Activated T-cell treated with anti-CD3 and anti-CD28 coated beads, Interleukin-2, amount 50 U/mL, for 24 hours (primary cell): ENCODE results near the gene MBD6.

ENCODE experiments used
- DNase-seq: peaks from one replicate; pipeline ENCODE4 v3.0.0-alpha.2; 2020
- H3K27ac Mint-ChIP-seq: 2 replicates; pipeline ENCODE4 v1.8.0; 2020; ENCODE audit warnings: mild to moderate bottlenecking, mixed read lengths
- H3K27me3 Mint-ChIP-seq: 2 replicates; pipeline ENCODE4 v1.8.0; 2020; ENCODE audit warnings: mixed read lengths
- H3K36me3 Mint-ChIP-seq: 2 replicates; pipeline ENCODE4 v1.8.0; 2020; ENCODE audit warnings: low read depth, mixed read lengths
- H3K4me1 Mint-ChIP-seq: 2 replicates; pipeline ENCODE4 v1.8.0; 2020; ENCODE audit warnings: low read depth, mixed read lengths
- H3K4me3 Mint-ChIP-seq: 2 replicates; pipeline ENCODE4 v1.8.0; 2020; ENCODE audit warnings: mild to moderate bottlenecking, moderate library complexity, mixed read lengths
- H3K9me3 Mint-ChIP-seq: 2 replicates; pipeline ENCODE4 v1.8.0; 2020; ENCODE audit warnings: mixed read lengths

The MBD6 gene

GRCh38 chr12:57526477-57527126 is 4.0 kb downstream of the MBD6 start:
- Mint-ChIP-seq H3K36me3 (peaks cover 81% of the 10 kb centered on the region), H3K4me3 (no peak overlapping the region), H3K9me3 (no peaks in the 10 kb centered on the region), H3K27ac (peak overlapping the region; percentile 72), H3K4me1 (peaks cover 31% of the 10 kb centered on the region), H3K27me3 (no peaks in the 10 kb centered on the region)
- no peak for DNase-seq

GRCh38 chr12:57527184-57527583 is 4.6 kb downstream of the MBD6 start:
- Mint-ChIP-seq H3K27ac (peak overlapping the region; percentile 72), H3K4me3 (no peak overlapping the region), H3K27me3 (no peaks in the 10 kb centered on the region), H3K4me1 (peaks cover 25% of the 10 kb centered on the region), H3K36me3 (peaks cover 86% of the 10 kb centered on the region), H3K9me3 (no peaks in the 10 kb centered on the region)
- no peak for DNase-seq

- no peaks in the 10 kb centered on the region for H3K27me3 Mint-ChIP-seq
- H3K4me3 Mint-ChIP-seq = no peak overlapping the region
- DNase-seq = no peak
- H3K9me3 Mint-ChIP-seq = no peaks in the 10 kb centered on the region
- H3K27ac Mint-ChIP-seq = peak overlapping the region; percentile 65
- peaks cover 95% of the 10 kb centered on the region for H3K36me3 Mint-ChIP-seq
- peaks cover 22% of the 10 kb centered on the region for H3K4me1 Mint-ChIP-seq
These were observed 5.6 kb downstream of the MBD6 start for GRCh38 chr12:57528176-57528575.

GRCh38 chr12:57528831-57529555 is 6.4 kb downstream of the MBD6 start:
- Mint-ChIP-seq H3K27ac (peak overlapping the region; percentile 65), H3K36me3 (peaks cover 95% of the 10 kb centered on the region), H3K4me1 (peaks cover 14% of the 10 kb centered on the region), H3K4me3 (no peak overlapping the region), H3K27me3 (no peaks in the 10 kb centered on the region), H3K9me3 (no peaks in the 10 kb centered on the region)
- no peak for DNase-seq

GRCh38 chr12:57529831-57530230 is 7.2 kb downstream of the MBD6 start:
- Mint-ChIP-seq H3K36me3 (peaks cover 95% of the 10 kb centered on the region), H3K9me3 (no peaks in the 10 kb centered on the region), H3K27ac (peak overlapping the region; percentile 58), H3K4me1 (peaks cover 5% of the 10 kb centered on the region), H3K4me3 (no peak overlapping the region), H3K27me3 (no peaks in the 10 kb centered on the region)
- DNase-seq = no peak

GRCh38 chr12:57530396-57531142 is 7.9 kb downstream of the MBD6 start:
- H3K4me3 Mint-ChIP-seq = no peak overlapping the region
- no peaks in the 10 kb centered on the region for H3K9me3 Mint-ChIP-seq
- peak overlapping the region; percentile 58 for H3K27ac Mint-ChIP-seq
- DNase-seq = no peak
- H3K36me3 Mint-ChIP-seq = peaks cover 95% of the 10 kb centered on the region
- no peaks in the 10 kb centered on the region for H3K4me1 Mint-ChIP-seq
- H3K27me3 Mint-ChIP-seq = no peaks in the 10 kb centered on the region

GRCh38 chr12:57531836-57532235 is 9.2 kb downstream of the MBD6 start:
- Mint-ChIP-seq H3K9me3 (no peaks in the 10 kb centered on the region), H3K27ac (peak overlapping the region; percentile 31), H3K27me3 (no peaks in the 10 kb centered on the region), H3K36me3 (peaks cover 95% of the 10 kb centered on the region), H3K4me1 (no peaks in the 10 kb centered on the region), H3K4me3 (no peak overlapping the region)
- DNase-seq = no peak

- Mint-ChIP-seq H3K27ac (no peak overlapping the region), H3K4me1 (no peaks in the 10 kb centered on the region), H3K9me3 (no peaks in the 10 kb centered on the region), H3K4me3 (no peak overlapping the region), H3K27me3 (no peaks in the 10 kb centered on the region), H3K36me3 (peaks cover 94% of the 10 kb centered on the region)
- DNase-seq = no peak
These were observed 10.5 kb downstream of the MBD6 start for GRCh38 chr12:57533108-57533507.

GRCh38 chr12:57534250-57534649 is 11.6 kb downstream of the MBD6 start:
- no peak for DNase-seq
- Mint-ChIP-seq H3K36me3 (peaks cover 95% of the 10 kb centered on the region), H3K4me1 (no peaks in the 10 kb centered on the region), H3K9me3 (no peaks in the 10 kb centered on the region), H3K27me3 (no peaks in the 10 kb centered on the region), H3K4me3 (no peak overlapping the region), H3K27ac (peak overlapping the region; percentile 39)

GRCh38 chr12:57534991-57535543 is 12.4 kb downstream of the MBD6 start:
- peak overlapping the region; percentile 12 for H3K27ac Mint-ChIP-seq
- DNase-seq = no peak
- H3K4me3 Mint-ChIP-seq = no peak overlapping the region
- no peaks in the 10 kb centered on the region for H3K9me3 Mint-ChIP-seq
- H3K27me3 Mint-ChIP-seq = no peaks in the 10 kb centered on the region
- H3K36me3 Mint-ChIP-seq = peaks cover 95% of the 10 kb centered on the region
- H3K4me1 Mint-ChIP-seq = no peaks in the 10 kb centered on the region

- Mint-ChIP-seq H3K9me3 (no peaks in the 10 kb centered on the region), H3K36me3 (peaks cover 94% of the 10 kb centered on the region), H3K4me3 (no peak overlapping the region), H3K27me3 (no peaks in the 10 kb centered on the region), H3K27ac (no peak overlapping the region), H3K4me1 (peaks cover under 1% of the 10 kb centered on the region)
- DNase-seq = no peak
These were observed 13.4 kb downstream of the MBD6 start for GRCh38 chr12:57535764-57536596.

- Mint-ChIP-seq H3K27ac (no peak overlapping the region), H3K36me3 (peaks cover 94% of the 10 kb centered on the region), H3K27me3 (no peaks in the 10 kb centered on the region), H3K4me3 (no peak overlapping the region), H3K4me1 (peaks cover 2% of the 10 kb centered on the region), H3K9me3 (no peaks in the 10 kb centered on the region)
- no peak for DNase-seq
These were observed 13.9 kb downstream of the MBD6 start for GRCh38 chr12:57536597-57536942.

- no peaks in the 10 kb centered on the region for H3K9me3 Mint-ChIP-seq
- H3K4me3 Mint-ChIP-seq = no peak overlapping the region
- no peaks in the 10 kb centered on the region for H3K27me3 Mint-ChIP-seq
- peaks cover 11% of the 10 kb centered on the region for H3K4me1 Mint-ChIP-seq
- H3K36me3 Mint-ChIP-seq = peaks cover 85% of the 10 kb centered on the region
- DNase-seq = no peak
- H3K27ac Mint-ChIP-seq = no peak overlapping the region
These were observed 16.6 kb downstream of the MBD6 start for GRCh38 chr12:57539134-57539768.

GRCh38 chr12:57541001-57541400 is 18.4 kb downstream of the MBD6 start:
- no peak overlapping the region for H3K4me3 Mint-ChIP-seq
- no peaks in the 10 kb centered on the region for H3K27me3 Mint-ChIP-seq
- no peak for DNase-seq
- no peaks in the 10 kb centered on the region for H3K9me3 Mint-ChIP-seq
- H3K27ac Mint-ChIP-seq = no peak overlapping the region
- H3K4me1 Mint-ChIP-seq = peaks cover 25% of the 10 kb centered on the region
- H3K36me3 Mint-ChIP-seq = peaks cover 80% of the 10 kb centered on the region
